SIG-M5 (cell line): ENCODE data around the gene APPBP2.
A peak's percentile ranks its signal among the peaks of the same experiment; 100 is the strongest.
"Not testable (repeated sequence)": the region's sequence is repeated elsewhere in the genome, so short reads cannot be mapped to it uniquely, and the experiment has no call there.

ENCODE experiments used
- DNase-seq: peaks from one replicate; lab custom pipeline; 2025; lab: John Stamatoyannopoulos, UW

Gene APPBP2

DNA sequence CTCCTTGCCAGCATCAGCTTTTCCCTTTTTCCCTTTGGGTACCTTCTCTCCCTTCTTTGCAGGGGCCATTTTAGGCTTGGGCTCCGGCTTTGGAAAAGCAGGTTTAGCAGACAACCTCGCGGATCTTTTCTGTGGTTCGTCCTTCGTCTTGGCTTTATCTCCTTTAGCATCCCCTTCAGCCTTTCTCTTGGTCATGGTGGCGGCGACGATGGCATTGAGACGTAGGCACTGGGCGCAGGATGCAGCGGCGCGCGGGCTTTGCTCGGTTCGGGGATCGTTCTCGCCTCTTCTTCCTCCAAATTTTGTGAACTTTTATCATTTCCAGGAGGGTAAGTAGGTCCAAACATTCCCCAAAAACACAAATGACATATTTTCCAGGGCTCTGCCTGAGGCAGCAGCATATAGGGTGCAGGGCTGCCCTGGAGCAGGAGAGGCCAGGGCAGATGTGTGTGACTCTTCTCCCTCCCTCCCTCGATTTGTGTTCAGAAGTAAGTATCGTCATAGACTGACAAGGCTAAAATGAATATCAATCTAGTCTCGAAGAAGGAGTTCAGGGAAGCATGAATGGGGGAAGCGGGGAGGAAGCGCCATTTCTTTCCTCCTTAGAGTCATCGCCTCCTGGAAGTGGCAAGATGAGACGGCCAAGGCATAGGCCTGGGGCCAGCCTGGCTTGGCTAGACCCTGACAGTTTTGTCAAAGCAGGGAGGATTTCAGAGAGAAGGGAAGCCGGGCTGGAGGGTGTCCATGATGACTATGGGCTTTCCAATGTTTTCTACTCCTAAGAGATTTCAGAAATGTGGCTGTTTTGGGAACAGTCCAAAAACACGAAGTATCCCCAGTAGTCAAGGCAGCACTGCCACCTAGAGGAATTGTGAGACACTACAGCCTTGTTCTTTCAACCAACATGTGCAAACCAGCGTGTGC is 90.5 kb downstream of the APPBP2 start:
- peak; percentile 16 for DNase-seq

GRCh38 chr17:60433021-60433997 is 92.7 kb downstream of the APPBP2 start:
- DNase-seq = not testable (repeated sequence)

GRCh38 chr17:60430561-60430960 is 95.5 kb downstream of the APPBP2 start:
- DNase-seq = not testable (repeated sequence)

GRCh38 chr17:60428491-60428890 is 97.6 kb downstream of the APPBP2 start:
- not testable (repeated sequence) for DNase-seq

DNA sequence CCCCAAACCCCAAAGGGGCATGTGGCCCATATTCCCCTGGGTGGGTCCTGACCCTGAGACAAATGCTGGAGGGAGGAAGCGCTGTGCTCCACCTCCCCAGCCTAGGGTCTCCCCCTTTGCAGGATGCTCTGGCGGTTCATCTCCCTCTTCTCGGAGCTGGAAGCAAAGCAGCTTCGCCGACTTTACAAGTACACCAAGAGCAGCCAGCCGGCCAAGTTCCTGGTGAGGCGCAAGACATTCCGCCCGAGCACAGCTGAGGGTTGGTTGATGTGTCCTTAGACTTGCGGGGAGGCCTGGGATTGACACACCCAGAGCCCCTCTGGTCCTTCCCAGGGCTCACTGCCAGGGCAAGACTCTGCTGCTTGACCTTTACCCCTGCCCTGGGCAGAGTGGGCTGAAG is 99.4 kb downstream of the APPBP2 start:
- DNase-seq = no peak

DNA sequence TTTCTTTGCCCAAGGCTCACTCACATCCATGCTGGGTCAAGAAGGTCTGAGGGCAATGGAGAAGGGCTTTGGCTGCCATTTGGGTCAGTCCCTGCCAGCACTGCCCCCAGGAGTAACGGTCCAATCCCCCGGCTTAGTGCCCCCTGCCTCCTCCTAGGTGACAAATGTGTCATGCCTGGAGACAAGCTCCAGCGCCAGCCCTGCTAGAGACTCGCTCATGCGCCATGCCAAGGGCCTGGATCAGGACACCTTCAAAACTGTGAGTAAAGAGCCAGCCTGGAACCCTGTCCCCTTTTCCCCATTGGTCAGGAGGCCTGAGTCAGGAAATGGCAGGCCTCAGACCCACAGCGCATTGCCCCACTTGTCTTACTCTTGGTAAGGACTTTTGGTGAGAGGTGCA is 100.4 kb downstream of the APPBP2 start:
- DNase-seq = no peak

GRCh38 chr17:60423865-60424264 is 102.2 kb downstream of the APPBP2 start:
- no peak for DNase-seq

- DNase-seq = no peak
Observed at GRCh38 chr17:60422162-60422665, 103.8 kb downstream of the APPBP2 start, which contains the start of gene CHCT1. TSS of gene CHCT1 (plus strand) at chr17:60422489. CDS start at chr17:60422593, 104 bp downstream.

- DNase-seq = no peak
Observed at GRCh38 chr17:60421273-60422161, 104.5 kb downstream of the APPBP2 start.

DNA sequence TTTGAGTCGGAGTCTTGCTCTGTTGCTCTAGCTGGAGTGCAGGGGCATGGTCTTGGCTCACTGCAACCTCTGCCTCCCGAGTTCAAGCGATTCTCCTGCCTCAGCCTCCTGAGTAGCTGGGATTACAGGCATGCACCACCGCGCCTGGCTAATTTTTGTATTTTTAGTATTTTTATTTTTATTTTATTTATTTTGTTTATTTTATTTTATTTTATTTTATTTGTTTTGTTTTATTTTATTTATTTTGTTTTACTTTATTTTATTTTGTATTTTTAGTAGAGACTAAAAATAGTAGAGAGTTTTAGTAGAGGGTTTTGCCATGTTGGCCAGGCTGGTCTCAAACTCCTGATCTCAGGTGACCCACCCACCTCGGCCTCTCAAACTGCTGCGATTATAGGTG is 106.2 kb downstream of the APPBP2 start:
- DNase-seq = not testable (repeated sequence)

DNA sequence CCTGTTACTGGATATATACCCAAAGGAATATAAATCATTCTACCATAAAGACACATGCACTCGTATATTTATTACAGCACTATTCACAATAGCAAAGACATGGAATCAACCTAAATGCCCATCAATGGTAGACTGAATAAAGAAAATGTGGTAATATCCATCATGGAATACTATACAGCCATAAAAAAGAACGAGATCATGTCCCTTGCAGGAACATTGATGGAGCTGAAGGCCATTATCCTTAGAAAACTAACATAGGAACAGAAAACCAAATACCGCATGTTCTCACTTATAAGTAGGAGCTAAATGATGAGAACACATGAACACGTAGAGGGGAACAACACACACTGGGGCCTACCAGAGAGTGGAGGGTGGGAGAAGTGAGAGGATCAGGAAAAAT is 107.0 kb downstream of the APPBP2 start:
- DNase-seq = not testable (repeated sequence)

DNA sequence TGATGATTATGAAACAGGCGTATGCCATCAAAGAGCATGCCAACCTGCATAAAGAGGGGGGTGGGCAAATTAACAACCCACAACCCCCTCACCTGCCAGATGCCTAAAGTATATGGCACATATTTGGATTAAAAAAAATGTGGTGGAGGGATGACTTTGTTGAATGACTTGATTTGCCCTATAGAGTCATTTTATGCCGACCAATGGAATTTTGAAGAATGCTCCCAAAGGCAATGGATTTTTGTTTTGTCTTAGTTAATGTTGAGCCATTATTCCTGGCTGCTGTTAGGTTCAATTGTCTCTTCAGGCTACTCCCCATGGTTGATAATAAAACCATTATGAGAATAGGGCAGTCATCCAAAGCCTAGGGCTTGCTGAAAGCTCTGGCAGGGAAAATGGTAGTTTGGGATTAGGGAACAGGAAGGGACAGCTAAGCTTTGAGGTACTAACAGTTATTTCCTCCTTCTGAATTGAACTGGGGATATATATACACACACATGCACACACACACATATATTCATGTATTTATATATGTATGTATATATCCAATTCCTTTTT is 109.6 kb downstream of the APPBP2 start:
- DNase-seq = no peak

- no peak for DNase-seq
Observed at GRCh38 chr17:60415146-60415545, 110.9 kb downstream of the APPBP2 start.

DNA sequence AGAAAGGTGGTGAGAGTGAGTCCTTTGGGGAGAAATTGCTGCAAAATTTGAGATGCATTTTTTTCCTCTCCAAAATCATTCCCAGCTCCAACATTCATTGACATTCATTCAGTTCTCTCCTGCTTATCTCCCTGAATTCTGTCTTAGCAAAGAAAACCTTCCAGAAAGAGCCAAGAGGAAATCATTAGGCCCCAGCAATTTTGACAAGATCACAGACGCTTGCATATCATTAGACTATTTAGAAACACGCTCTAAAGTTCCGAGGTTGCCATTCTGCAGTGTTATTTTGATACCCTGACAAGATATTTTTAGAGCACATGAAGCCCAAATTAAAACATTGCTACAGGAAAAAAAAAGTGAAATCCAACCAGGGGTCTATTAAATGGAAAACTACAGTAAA is 113.3 kb downstream of the APPBP2 start:
- DNase-seq = no peak

DNA sequence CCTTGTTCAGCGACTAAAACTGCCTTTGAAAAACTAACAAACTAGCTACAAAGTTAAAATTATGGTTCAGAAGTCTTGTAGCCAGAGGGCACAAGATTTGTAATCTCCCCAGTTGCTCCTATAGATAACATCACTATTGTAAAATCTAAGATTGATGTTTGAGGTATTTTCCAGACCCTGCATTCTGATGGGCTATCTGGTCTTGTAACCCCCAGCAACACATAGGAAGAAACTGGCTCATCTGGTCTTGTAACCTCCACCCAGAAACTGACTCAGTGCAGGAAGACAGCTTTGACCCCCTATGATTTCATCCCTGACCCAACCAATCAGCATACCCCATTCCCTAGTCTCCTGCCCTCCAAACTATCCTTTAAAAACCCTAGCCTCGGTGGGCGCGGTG is 116.0 kb downstream of the APPBP2 start:
- no peak for DNase-seq

DNA sequence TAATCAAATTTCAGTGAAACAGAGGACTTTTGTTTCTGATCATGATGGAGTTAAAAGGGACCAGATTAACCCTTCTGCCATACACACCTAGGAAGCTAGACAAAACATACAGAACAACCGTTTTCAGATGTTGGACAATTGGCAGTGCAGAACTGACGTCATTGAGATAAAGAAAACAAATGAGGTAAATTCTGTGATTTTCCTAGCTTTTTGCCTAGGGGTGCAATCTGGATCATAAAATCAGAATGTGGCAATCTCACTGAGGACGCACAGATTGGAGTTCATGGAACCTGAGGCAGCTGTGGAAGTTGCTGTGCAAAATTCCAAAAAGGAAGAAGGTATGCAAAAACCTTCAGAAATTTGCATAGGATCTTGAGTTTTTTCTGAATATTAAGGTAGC is 119.2 kb downstream of the APPBP2 start:
- DNase-seq = no peak

DNA sequence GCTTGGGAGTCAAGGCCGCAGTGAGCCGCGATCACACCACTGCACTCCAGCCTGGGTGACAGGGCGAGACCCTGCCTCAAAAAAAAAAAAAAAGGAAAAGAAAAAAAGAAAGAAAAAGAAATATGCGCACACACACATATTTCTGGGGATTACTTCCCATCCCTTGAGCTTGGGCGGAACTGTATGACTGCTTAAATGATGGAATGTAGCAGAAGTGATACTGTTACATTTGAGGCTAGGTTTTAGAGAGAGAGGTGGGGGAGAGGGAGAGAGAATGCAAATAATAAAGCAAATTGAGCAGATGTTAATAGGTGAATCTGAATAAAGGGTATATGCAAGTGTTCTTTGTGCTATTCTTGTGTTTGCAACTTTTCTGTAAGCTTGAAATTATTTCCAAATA is 122.1 kb downstream of the APPBP2 start:
- no peak for DNase-seq

GRCh38 chr17:60403523-60403810 is 122.6 kb downstream of the APPBP2 start:
- no peak for DNase-seq

DNA sequence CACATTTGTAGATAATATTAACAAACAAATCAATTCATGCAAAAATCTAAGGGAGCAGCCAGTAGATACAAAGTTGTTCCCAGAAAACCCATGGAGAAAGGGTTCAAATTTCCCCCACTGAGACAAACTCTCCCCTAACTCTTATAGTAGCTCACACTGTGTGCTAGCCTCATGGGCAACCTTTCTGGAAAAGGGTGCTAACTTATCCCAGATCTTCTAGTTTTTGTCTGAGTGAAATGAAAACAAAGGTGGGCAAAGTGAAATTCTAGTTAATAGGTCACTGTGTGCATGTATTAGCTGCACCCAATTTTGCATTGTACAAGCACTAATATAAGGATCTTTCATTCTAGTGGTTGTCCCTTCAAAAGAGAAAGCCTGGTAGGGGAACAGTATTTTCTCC is 124.2 kb downstream of the APPBP2 start:
- no peak for DNase-seq

- DNase-seq = peak; percentile 92
Observed at GRCh38 chr17:60398227-60398959, 127.6 kb downstream of the APPBP2 start.
